ENCODE measurements around the gene DNAJB8. TPM values are rescaled to one million over a fixed set of nuclear protein-coding genes. Genes with fewer than 3 reads are reported as not detected.
A peak's percentile ranks its signal among the peaks of the same experiment; 100 is the strongest.

DNAJB8 gene
- total RNA-seq, 2 donors from 2014 or later = not detected

DNA sequence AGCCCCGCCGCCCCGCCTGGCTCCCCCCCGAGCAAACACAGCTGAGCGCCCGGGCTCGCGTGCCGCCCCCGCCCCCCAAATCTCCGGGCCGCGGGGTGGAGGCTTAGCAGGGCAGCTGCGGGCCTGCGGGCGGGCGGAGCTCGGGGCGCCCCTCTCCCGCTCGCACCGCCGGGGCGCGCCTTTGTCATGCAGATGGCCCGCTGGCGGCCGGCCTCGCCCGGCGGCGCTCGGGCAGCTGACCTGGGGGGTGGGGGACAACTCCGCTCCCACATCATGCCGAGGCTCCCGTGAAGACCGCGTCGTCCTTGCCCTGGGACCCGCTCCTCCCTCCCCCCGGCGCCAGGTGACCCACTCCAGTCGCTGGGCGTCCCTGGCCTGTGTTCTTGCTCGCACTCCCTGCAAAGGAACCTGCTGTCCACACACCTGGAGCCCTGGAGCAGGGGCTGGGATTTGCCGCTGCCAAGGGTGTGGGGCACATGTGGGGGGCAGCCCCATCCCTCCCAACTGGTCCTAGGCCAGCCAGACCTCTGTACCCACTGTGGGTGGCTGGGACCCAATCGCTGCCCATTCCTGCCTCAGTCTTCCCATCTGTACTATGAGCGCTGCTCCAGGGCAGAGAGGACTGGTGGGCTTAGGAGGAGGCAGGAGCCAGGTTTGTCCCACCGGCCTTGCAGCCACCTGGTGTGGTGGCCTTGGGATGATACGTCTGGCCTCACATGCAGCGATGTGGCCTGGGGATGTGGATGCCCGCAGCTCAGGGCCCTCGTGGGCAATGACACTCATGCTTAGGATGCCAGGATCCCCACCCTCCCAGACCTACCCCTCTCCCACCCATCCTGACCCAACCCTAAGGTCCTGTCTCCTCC, 33.5 kb downstream of the DNAJB8 start:
- Histone ChIP-seq H3K4me1 (ENCODE audit: control insufficient read depth, insufficient read depth, low read length) (no peaks in the 10 kb centered on the region), H3K27ac (ENCODE audit: low read depth, low read length) (no peak overlapping the region), H3K9ac (ENCODE audit: extremely low read depth, low read length, poor library complexity, severe bottlenecking) (no peak overlapping the region), H3K27me3 (ENCODE audit: control insufficient read depth, insufficient read depth, low read length, poor library complexity, severe bottlenecking) (peaks cover 80% of the 10 kb centered on the region), H3K4me3 (ENCODE audit: low read length) (no peak overlapping the region), H3K36me3 (ENCODE audit: control insufficient read depth, insufficient read depth, low read length) (no peaks in the 10 kb centered on the region), H3K9me3 (ENCODE audit: control insufficient read depth, low read length) (no peaks in the 10 kb centered on the region)
- TF ChIP-seq CTCF (conservative IDR thresholded peaks at IDR 0.05) = no peak
- peak; percentile 83 for DNase-seq
- no peak overlapping the region for H3K27ac Mint-ChIP-seq
- H3K4me1 Mint-ChIP-seq = peaks cover 13% of the 10 kb centered on the region
- peak overlapping the region; percentile 69 for H3K4me3 Mint-ChIP-seq
- no peaks in the 10 kb centered on the region for H3K36me3 Mint-ChIP-seq (ENCODE audit: low read depth)
- 11 to 32% methylated on average over 10 to 53 of the region's 53 CpGs for WGBS, 2 experiments (ENCODE audit: insufficient coverage in 1 of 2, insufficient read length in 1 of 2)
- H3K27me3 Mint-ChIP-seq (ENCODE audit: insufficient read depth) = peaks cover 86% of the 10 kb centered on the region
- H3K9me3 Mint-ChIP-seq = no peaks in the 10 kb centered on the region

- Mint-ChIP-seq H3K9me3 (no peaks in the 10 kb centered on the region), H3K36me3 (ENCODE audit: low read depth) (no peaks in the 10 kb centered on the region), H3K4me3 (peak overlapping the region; percentile 69), H3K4me1 (peaks cover 13% of the 10 kb centered on the region), H3K27ac (peak overlapping the region; percentile 93), H3K27me3 (ENCODE audit: insufficient read depth) (peaks cover 91% of the 10 kb centered on the region)
- DNase-seq = peak; percentile 85
- no peak for TF ChIP-seq CTCF (conservative IDR thresholded peaks at IDR 0.05)
- WGBS, 2 experiments (ENCODE audit: insufficient coverage in 1 of 2, insufficient read length in 1 of 2) = 6% methylated on average over 19 to 41 of the region's 43 CpGs
- Histone ChIP-seq H3K4me3 (ENCODE audit: low read length) (peak overlapping the region; percentile 73), H3K9ac (ENCODE audit: extremely low read depth, low read length, poor library complexity, severe bottlenecking) (no peak overlapping the region), H3K27me3 (ENCODE audit: control insufficient read depth, insufficient read depth, low read length, poor library complexity, severe bottlenecking) (peaks cover 87% of the 10 kb centered on the region), H3K36me3 (ENCODE audit: control insufficient read depth, insufficient read depth, low read length) (no peaks in the 10 kb centered on the region), H3K27ac (ENCODE audit: low read depth, low read length) (no peak overlapping the region), H3K4me1 (ENCODE audit: control insufficient read depth, insufficient read depth, low read length) (no peaks in the 10 kb centered on the region), H3K9me3 (ENCODE audit: control insufficient read depth, low read length) (no peaks in the 10 kb centered on the region)
Measured at GRCh38 chr3:128432301-128432970, 34.3 kb downstream of the DNAJB8 start.

- Mint-ChIP-seq H3K9me3 (no peaks in the 10 kb centered on the region), H3K36me3 (ENCODE audit: low read depth) (no peaks in the 10 kb centered on the region), H3K4me1 (peaks cover 13% of the 10 kb centered on the region), H3K27ac (peak overlapping the region; percentile 93), H3K27me3 (ENCODE audit: insufficient read depth) (peaks cover 91% of the 10 kb centered on the region), H3K4me3 (peak overlapping the region; percentile 69)
- H3K27me3 ChIP-seq (ENCODE audit: control insufficient read depth, insufficient read depth, low read length, poor library complexity, severe bottlenecking) = peaks cover 93% of the 10 kb centered on the region
- no peaks in the 10 kb centered on the region for H3K36me3 ChIP-seq (ENCODE audit: control insufficient read depth, insufficient read depth, low read length)
- no peaks in the 10 kb centered on the region for H3K4me1 ChIP-seq (ENCODE audit: control insufficient read depth, insufficient read depth, low read length)
- H3K27ac ChIP-seq (ENCODE audit: low read depth, low read length) = no peak overlapping the region
- H3K9ac ChIP-seq (ENCODE audit: extremely low read depth, low read length, poor library complexity, severe bottlenecking) = no peak overlapping the region
- no peak for TF ChIP-seq CTCF (conservative IDR thresholded peaks at IDR 0.05)
- no peak for DNase-seq
- WGBS, 2 experiments (ENCODE audit: insufficient coverage in 1 of 2, insufficient read length in 1 of 2) = 44 to 62% methylated on average over 11 to 13 of the region's 13 CpGs
- H3K4me3 ChIP-seq (ENCODE audit: low read length) = peak overlapping the region; percentile 73
- H3K9me3 ChIP-seq (ENCODE audit: control insufficient read depth, low read length) = no peaks in the 10 kb centered on the region
Measured at GRCh38 chr3:128431803-128432300, 34.8 kb downstream of the DNAJB8 start.
